Kidney (tissue), 14 donors: Measurements from ENCODE around the gene OSGEP. TPM values are rescaled to one million over a fixed set of nuclear protein-coding genes. Genes with fewer than 3 reads are reported as not detected.

Experiments used
- DNase-seq, 5 donors: peaks; one replicate each; pipeline ENCODE4 v3.0.0-alpha.2; 2013 to 2020
- FAIRE-seq: peaks from 2 replicates; lab custom pipeline; 2012; peaks lifted over from hg19 to GRCh38; lab: Jason Lieb, UNC
- H3K27ac ChIP-seq, 2 donors: one replicate each; pipeline ENCODE4 v1.7.0; 2013; ENCODE audit warnings: low read depth in 2 of 2, low read length in 2 of 2, inconsistent platforms in 1 of 2
- H3K27me3 ChIP-seq: one replicate; pipeline ENCODE4 v1.7.1; 2013; ENCODE audit warnings: low read length, inconsistent platforms; ENCODE audit not compliant: control insufficient read depth, insufficient read depth
- H3K36me3 ChIP-seq, 3 donors: one replicate each; pipeline versions ENCODE4 v1.7.0 to v1.7.1; 2013; ENCODE audit warnings: low read length in 3 of 3, control low read depth in 1 of 3, inconsistent platforms in 1 of 3; ENCODE audit not compliant: insufficient read depth in 3 of 3, control insufficient read depth in 2 of 3
- H3K4me1 ChIP-seq, 3 donors: one replicate each; pipeline versions ENCODE4 v1.7.0 to v1.7.1; 2013; ENCODE audit warnings: low read length in 3 of 3, inconsistent platforms in 1 of 3, low read depth in 1 of 3; ENCODE audit not compliant: control insufficient read depth in 2 of 3, insufficient read depth in 2 of 3
- H3K4me3 ChIP-seq, 3 donors: one replicate each; pipeline versions ENCODE4 v1.7.0 to v1.8.1; 2013; ENCODE audit warnings: low read length in 3 of 3, control low read depth in 1 of 3, inconsistent platforms in 1 of 3
- H3K9ac ChIP-seq, 3 donors: one replicate each; pipeline versions ENCODE4 v1.7.0 to v1.7.1; 2013; ENCODE audit warnings: low read length in 3 of 3, control low read depth in 1 of 3, inconsistent platforms in 1 of 3
- H3K9me3 ChIP-seq, 3 donors: one replicate each; pipeline versions ENCODE4 v1.7.0 to v1.7.1; 2013; ENCODE audit warnings: low read length in 3 of 3, control low read depth in 1 of 3, inconsistent platforms in 1 of 3; ENCODE audit not compliant: control insufficient read depth in 2 of 3, insufficient read depth in 1 of 3
- CTCF ChIP-seq: IDR thresholded peaks from 3 replicates; pipeline ENCODE4 v1.5.1; 2012; ENCODE audit warnings: mild to moderate bottlenecking, moderate library complexity, borderline replicate concordance; ENCODE audit not compliant: insufficient read depth; ENCODE audit errors: extremely low read depth
- intact Hi-C: fragments of 100-400 bp; cut with DNase I; formaldehyde crosslinking; loops from one replicate; pipeline ENCODE4 v1.11.1; 2022
- polyA plus RNA-seq: library from polyadenylated mRNA; stranded (reverse); fragments of 350-450 nt; fragmentation: Illumina TruSeq; extraction: RNeasy Lipid Tissue Mini Kit (QIAGEN cat#74804); gene quantifications from one replicate; pipeline ENCODE4 v1.2.3, GENCODE V29; 2014; ENCODE audit warnings: low read depth, low replicate concordance; ENCODE audit not compliant: insufficient read depth
- total RNA-seq: library from RNA; stranded (reverse); fragmentation: NEBNext Ultra II Directional; extraction: Animal tissue kit (Norgen Biotek cat#: 25700); gene quantifications from one replicate; pipeline ENCODE4 v1.2.1, GENCODE V29; 2021
- donor health status: control.
- donor health status: control.
- donor health status: control.
- donor health status: control.
- donor health status: control.
- donor health status: DM: yes; HTN: yes; CAD: no.
- donor health status: Normal renal cell carcinoma (clear cell type).

OSGEP gene
- total and polyA plus RNA-seq, 2 donors from 2014 or later: 30.3 to 32.4 TPM

GRCh38 chr14:20477211-20477876, 22.7 kb upstream of the OSGEP start:
- H3K9ac ChIP-seq: no peak overlapping the region
- peaks cover 0 to 45% (median 37%) of the 10 kb centered on the region in 3 donors for H3K36me3 ChIP-seq
- intact Hi-C loops: no loop called here
- TF ChIP-seq CTCF: no peak
- DNase-seq (no peak), FAIRE-seq (no peak)
- H3K4me3 ChIP-seq: no peak overlapping the region
- peak overlapping the region; percentile 1 to 45 for H3K27ac ChIP-seq
- peaks cover 0 to 11% (median 7%) of the 10 kb centered on the region in 3 donors for H3K4me1 ChIP-seq
- no peaks in the 10 kb centered on the region for H3K9me3 ChIP-seq
- H3K27me3 ChIP-seq: no peaks in the 10 kb centered on the region

- peak overlapping the region in 1 of 2 donors; percentile 45 for H3K27ac ChIP-seq
- H3K4me1 ChIP-seq: peaks cover 0 to 11% (median 10%) of the 10 kb centered on the region in 3 donors
- no peaks in the 10 kb centered on the region for H3K27me3 ChIP-seq
- TF ChIP-seq CTCF: no peak
- no peak overlapping the region for H3K4me3 ChIP-seq
- peaks cover 0 to 45% (median 37%) of the 10 kb centered on the region in 3 donors for H3K36me3 ChIP-seq
- H3K9me3 ChIP-seq: no peaks in the 10 kb centered on the region
- no peak overlapping the region for H3K9ac ChIP-seq
- intact Hi-C loops: no loop called here
- DNase-seq (no peak), FAIRE-seq (no peak)
Observed at GRCh38 chr14:20476776-20477175, 22.2 kb upstream of the OSGEP start.

- intact Hi-C loops: no loop called here
- peak in 1 of 5 donors; percentile 16 for DNase-seq
- H3K4me3 ChIP-seq: peak overlapping the region in 2 of 3 donors; percentile 13 to 53
- H3K9me3 ChIP-seq: no peaks in the 10 kb centered on the region
- H3K4me1 ChIP-seq: peaks cover 0 to 19% (median 14%) of the 10 kb centered on the region in 3 donors
- no peak for FAIRE-seq
- H3K36me3 ChIP-seq: peaks cover 0 to 39% (median 33%) of the 10 kb centered on the region in 3 donors
- TF ChIP-seq CTCF: no peak
- H3K27me3 ChIP-seq: no peaks in the 10 kb centered on the region
- peak overlapping the region in 1 of 3 donors; percentile 71 for H3K9ac ChIP-seq
- H3K27ac ChIP-seq: peak overlapping the region; percentile 78
Observed at GRCh38 chr14:20472536-20473169, 18.0 kb upstream of the OSGEP start.
